ENCODE data around the gene COL23A1. TPM values are rescaled to one million over a fixed set of nuclear protein-coding genes. Genes with fewer than 3 reads are reported as not detected.

COL23A1 gene
- total RNA-seq, 1 experiment from 2014 or later = 0.18 TPM

DNA sequence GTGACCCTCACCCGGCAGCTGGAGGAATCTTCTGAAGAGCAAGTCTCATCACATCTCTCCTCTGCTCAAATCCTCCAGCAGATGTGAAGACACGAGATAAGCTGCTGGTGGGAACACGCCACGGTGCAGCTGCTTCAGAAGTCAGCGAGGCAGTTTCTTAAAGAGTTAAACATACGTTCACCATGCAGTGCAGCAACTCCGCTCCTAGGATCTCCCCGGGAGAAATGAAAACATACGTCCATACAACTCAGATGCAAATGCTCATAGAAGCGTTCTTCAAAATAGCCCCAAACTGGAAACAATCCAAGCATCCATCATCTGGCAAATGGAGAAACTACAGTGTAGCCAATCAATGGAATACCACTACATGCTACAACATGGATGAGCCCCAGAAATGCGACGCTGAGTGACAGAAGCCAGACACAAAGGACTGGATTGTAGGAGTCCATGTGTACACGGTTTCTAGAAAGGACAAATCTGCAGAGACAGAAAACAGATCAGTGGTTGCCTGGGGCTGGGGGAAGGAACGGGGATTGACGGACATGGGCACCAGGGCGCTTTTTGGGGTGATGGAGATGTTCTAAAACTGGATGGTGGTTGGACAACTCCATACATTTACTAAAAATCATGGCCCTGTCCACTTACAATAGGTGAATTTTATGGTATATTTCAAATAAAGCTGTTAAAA is 150.6 kb downstream of the COL23A1 start:
- no peak overlapping the region for H3K4me3 ChIP-seq (ENCODE audit: low read depth, low read length)
- intact Hi-C loops (cut with micrococcal nuclease; ENCODE audit: unreplicated experiment) = no loop called here
- H3K9me3 ChIP-seq = no peaks in the 10 kb centered on the region
- TF ChIP-seq, protein P1, sequence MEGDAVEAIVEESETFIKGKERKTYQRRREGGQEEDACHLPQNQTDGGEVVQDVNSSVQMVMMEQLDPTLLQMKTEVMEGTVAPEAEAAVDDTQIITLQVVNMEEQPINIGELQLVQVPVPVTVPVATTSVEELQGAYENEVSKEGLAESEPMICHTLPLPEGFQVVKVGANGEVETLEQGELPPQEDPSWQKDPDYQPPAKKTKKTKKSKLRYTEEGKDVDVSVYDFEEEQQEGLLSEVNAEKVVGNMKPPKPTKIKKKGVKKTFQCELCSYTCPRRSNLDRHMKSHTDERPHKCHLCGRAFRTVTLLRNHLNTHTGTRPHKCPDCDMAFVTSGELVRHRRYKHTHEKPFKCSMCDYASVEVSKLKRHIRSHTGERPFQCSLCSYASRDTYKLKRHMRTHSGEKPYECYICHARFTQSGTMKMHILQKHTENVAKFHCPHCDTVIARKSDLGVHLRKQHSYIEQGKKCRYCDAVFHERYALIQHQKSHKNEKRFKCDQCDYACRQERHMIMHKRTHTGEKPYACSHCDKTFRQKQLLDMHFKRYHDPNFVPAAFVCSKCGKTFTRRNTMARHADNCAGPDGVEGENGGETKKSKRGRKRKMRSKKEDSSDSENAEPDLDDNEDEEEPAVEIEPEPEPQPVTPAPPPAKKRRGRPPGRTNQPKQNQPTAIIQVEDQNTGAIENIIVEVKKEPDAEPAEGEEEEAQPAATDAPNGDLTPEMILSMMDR (IDR thresholded peaks at IDR 0.05; ENCODE audit: insufficient read depth in 1 of 2, low read depth in 1 of 2, low read length in 1 of 2, severe bottlenecking in 1 of 2, unreplicated experiment in 1 of 2) = no peak
- H3K27me3 Mint-ChIP-seq (ENCODE audit: insufficient read depth, unreplicated experiment) = peaks cover 9% of the 10 kb centered on the region
- H3K27me3 ChIP-seq (replicated peaks; ENCODE audit: control insufficient read depth, insufficient read depth, low read length) = no peaks in the 10 kb centered on the region
- DNase-seq = no peak
- no peaks in the 10 kb centered on the region for H3K4me1 Mint-ChIP-seq (ENCODE audit: low read depth, unreplicated experiment)
- H3K9me3 Mint-ChIP-seq (ENCODE audit: unreplicated experiment) = no peaks in the 10 kb centered on the region
- no TSS peak for BruUV-seq (replicated peaks)
- CTCF ChIA-PET = no interaction called here
- no peak overlapping the region for H3K27ac Mint-ChIP-seq (ENCODE audit: unreplicated experiment)
- H3K36me3 ChIP-seq (ENCODE audit: control insufficient read depth, insufficient read depth, low read length) = no peaks in the 10 kb centered on the region
- H3K4me3 Mint-ChIP-seq (ENCODE audit: unreplicated experiment) = no peak overlapping the region
- no peaks in the 10 kb centered on the region for H3K4me1 ChIP-seq
- POLR2A ChIA-PET = no interaction called here
- no peaks in the 10 kb centered on the region for H3K36me3 Mint-ChIP-seq (ENCODE audit: insufficient read depth, unreplicated experiment)

DNA sequence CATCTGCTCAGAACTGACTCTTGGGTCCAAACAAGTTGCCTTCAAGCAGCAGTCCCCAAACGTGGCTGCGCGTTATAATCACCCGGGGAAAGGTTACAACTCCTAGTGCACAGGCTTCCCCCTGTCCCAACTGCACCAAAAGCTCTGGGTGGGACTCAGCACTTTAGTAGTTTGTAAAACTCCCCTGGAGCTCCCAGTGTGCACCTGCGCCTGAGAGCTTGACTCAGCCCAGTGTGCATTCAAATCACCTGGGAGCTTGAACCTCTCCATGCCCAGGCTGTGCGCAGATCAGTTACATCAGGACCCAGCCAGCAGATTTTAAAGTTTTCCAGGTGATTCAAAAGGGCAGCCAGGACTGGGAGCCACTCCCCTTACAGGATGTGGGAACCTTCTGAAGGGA is 151.4 kb downstream of the COL23A1 start:
- H3K9me3 Mint-ChIP-seq (ENCODE audit: unreplicated experiment) = no peaks in the 10 kb centered on the region
- ChIA-PET POLR2A (no interaction called here), CTCF (interaction anchor here (1.6 kb wide), 1 partner anchor 22 kb away, joined by 7 read pairs; no protein-coding TSS in a partner anchor)

DNA sequence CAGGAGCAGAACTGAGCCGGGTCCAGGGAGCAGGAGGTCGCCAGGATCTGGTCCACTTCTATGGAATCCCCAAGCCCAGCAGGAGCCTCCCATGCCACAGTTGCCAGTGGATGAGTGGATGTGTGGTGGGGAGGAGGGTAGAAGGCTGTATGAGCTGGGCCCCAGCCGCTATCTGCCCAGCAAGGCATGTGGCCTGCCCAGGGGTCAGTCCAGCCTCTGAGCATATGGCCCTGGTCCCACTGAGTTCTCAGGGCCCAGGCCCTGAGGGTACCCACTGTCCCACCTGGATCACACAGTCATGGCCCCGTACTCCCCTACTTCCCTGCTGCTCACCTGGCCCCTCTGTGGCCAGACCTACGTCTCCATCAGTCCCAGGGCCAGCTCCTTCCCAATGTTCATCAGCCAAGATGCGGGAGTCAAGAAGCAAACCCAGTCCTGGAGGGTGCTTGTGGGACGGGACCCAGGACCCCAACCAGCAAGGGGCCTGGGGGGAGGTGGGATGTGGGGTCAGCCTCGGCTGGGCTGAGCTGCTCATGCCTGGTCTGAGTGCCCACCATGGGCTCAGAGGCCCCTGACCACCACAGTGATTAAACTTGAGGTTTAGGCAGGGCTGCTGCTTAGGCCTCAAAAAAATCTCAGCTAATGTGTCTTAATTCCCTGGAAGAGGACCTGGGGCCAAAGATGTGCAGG is 152.7 kb downstream of the COL23A1 start:
- no TSS peak for BruUV-seq (replicated peaks)
- H3K27me3 ChIP-seq (replicated peaks; ENCODE audit: control insufficient read depth, insufficient read depth, low read length) = no peaks in the 10 kb centered on the region
- Mint-ChIP-seq H3K27me3 (ENCODE audit: insufficient read depth, unreplicated experiment) (peaks cover 9% of the 10 kb centered on the region), H3K9me3 (ENCODE audit: unreplicated experiment) (no peaks in the 10 kb centered on the region), H3K36me3 (ENCODE audit: insufficient read depth, unreplicated experiment) (no peaks in the 10 kb centered on the region), H3K27ac (ENCODE audit: unreplicated experiment) (no peak overlapping the region), H3K4me1 (ENCODE audit: low read depth, unreplicated experiment) (no peaks in the 10 kb centered on the region), H3K4me3 (ENCODE audit: unreplicated experiment) (no peak overlapping the region)
- no peaks in the 10 kb centered on the region for H3K4me1 ChIP-seq
- H3K9me3 ChIP-seq = no peaks in the 10 kb centered on the region
- H3K36me3 ChIP-seq (ENCODE audit: control insufficient read depth, insufficient read depth, low read length) = no peaks in the 10 kb centered on the region
- intact Hi-C loops (cut with micrococcal nuclease; ENCODE audit: unreplicated experiment) = no loop called here
- DNase-seq = no peak
- ChIA-PET CTCF (interaction anchor here (1.6 kb wide), 1 partner anchor 23 kb away, joined by 7 read pairs; no protein-coding TSS in a partner anchor), POLR2A (no interaction called here)
- no peak overlapping the region for H3K4me3 ChIP-seq (ENCODE audit: low read depth, low read length)
- TF ChIP-seq, protein P1 (IDR thresholded peaks at IDR 0.05; ENCODE audit: insufficient read depth in 1 of 2, low read depth in 1 of 2, low read length in 1 of 2, severe bottlenecking in 1 of 2, unreplicated experiment in 1 of 2) = no peak

More for the DNA sequence above, 151.4 kb downstream of the COL23A1 start:
- Histone ChIP-seq H3K4me1 (no peaks in the 10 kb centered on the region), H3K9me3 (no peaks in the 10 kb centered on the region), H3K4me3 (ENCODE audit: low read depth, low read length) (no peak overlapping the region), H3K36me3 (ENCODE audit: control insufficient read depth, insufficient read depth, low read length) (no peaks in the 10 kb centered on the region), H3K27me3 (replicated peaks; ENCODE audit: control insufficient read depth, insufficient read depth, low read length) (no peaks in the 10 kb centered on the region)
- DNase-seq = no peak
- H3K4me1 Mint-ChIP-seq (ENCODE audit: low read depth, unreplicated experiment) = no peaks in the 10 kb centered on the region
- peaks cover 9% of the 10 kb centered on the region for H3K27me3 Mint-ChIP-seq (ENCODE audit: insufficient read depth, unreplicated experiment)
- no TSS peak for BruUV-seq (replicated peaks)
- H3K27ac Mint-ChIP-seq (ENCODE audit: unreplicated experiment) = no peak overlapping the region
- H3K4me3 Mint-ChIP-seq (ENCODE audit: unreplicated experiment) = no peak overlapping the region
- intact Hi-C loops (cut with micrococcal nuclease; ENCODE audit: unreplicated experiment) = no loop called here
- TF ChIP-seq, protein P1 (IDR thresholded peaks at IDR 0.05; ENCODE audit: insufficient read depth in 1 of 2, low read depth in 1 of 2, low read length in 1 of 2, severe bottlenecking in 1 of 2, unreplicated experiment in 1 of 2) = no peak
- H3K36me3 Mint-ChIP-seq (ENCODE audit: insufficient read depth, unreplicated experiment) = no peaks in the 10 kb centered on the region

All from Caco-2 (cell line).